HG02970 (cell line): Measurements from ENCODE around the gene GPR108.

ENCODE experiments used
- ATAC-seq: cut with Tn5 transposase; IDR thresholded peaks from one replicate; pipeline ENCODE4 v1.9.1; 2021; ENCODE audit warnings: mild to moderate bottlenecking, moderate library complexity, moderate number of reproducible peaks; ENCODE audit not compliant: unreplicated experiment, low FRiP score

GPR108 gene

GRCh38 chr19:6738787-6739389 is 1.5 kb upstream of the GPR108 start:
- ATAC-seq, result no peak

GRCh38 chr19:6737873-6738786 is 750 bp upstream of the GPR108 start:
- no peak for ATAC-seq

- no peak for ATAC-seq
These were observed 480 bp downstream of the GPR108 start for GRCh38 chr19:6736917-6737283.

- no peak for ATAC-seq
These were observed 1.0 kb downstream of the GPR108 start for GRCh38 chr19:6736169-6736916.

GRCh38 chr19:6735181-6735911 is 2.0 kb downstream of the GPR108 start:
- ATAC-seq, result no peak

- no peak for ATAC-seq
These were observed 3.2 kb downstream of the GPR108 start for GRCh38 chr19:6734096-6734696.

- no peak for ATAC-seq
These were observed 3.9 kb downstream of the GPR108 start for GRCh38 chr19:6733338-6734095.

- no peak for ATAC-seq
These were observed 4.5 kb downstream of the GPR108 start for GRCh38 chr19:6732803-6733337.

GRCh38 chr19:6731822-6732221 is 5.6 kb downstream of the GPR108 start:
- ATAC-seq, result no peak

- ATAC-seq, result no peak
These were observed 6.3 kb downstream of the GPR108 start for GRCh38 chr19:6730941-6731670.

GRCh38 chr19:6730153-6730804 is 7.1 kb downstream of the GPR108 start:
- no peak for ATAC-seq

- no peak for ATAC-seq
These were observed 7.7 kb downstream of the GPR108 start for GRCh38 chr19:6729573-6730152.

- no peak for ATAC-seq
These were observed 9.0 kb downstream of the GPR108 start for GRCh38 chr19:6728346-6728745.

GRCh38 chr19:6725513-6726231 is 11.7 kb downstream of the GPR108 start:
- ATAC-seq, result no peak

GRCh38 chr19:6724631-6725492 is 12.5 kb downstream of the GPR108 start:
- no peak for ATAC-seq

- no peak for ATAC-seq
These were observed 13.6 kb downstream of the GPR108 start for GRCh38 chr19:6723738-6724137.
